ENCODE data around the gene PES1.

- no peak for TF ChIP-seq POLR2AphosphoS5 (IDR thresholded peaks at IDR 0.05)
- TF ChIP-seq CTCF (IDR thresholded peaks at IDR 0.05) = no peak
- no peak for TF ChIP-seq POLR2A (IDR thresholded peaks at IDR 0.05; ENCODE audit: low read depth)
These were observed 16.2 kb upstream of the PES1 start for GRCh38 chr22:30607939-30608338.

Measured in esophagus muscularis mucosa (tissue), 3 donors.